Testis (tissue), 2 donors: ENCODE results near the gene RPS6KA3.

ENCODE experiments used
- CTCF ChIP-seq, 3 experiments: fragments of 450-650 bp in 2 of 3; fragments of 200-600 bp in 1 of 3; sonication (generic) in 1 of 3; IDR thresholded peaks; one replicate each; pipeline ENCODE4 v1.5.1; 2016 to 2019; ENCODE audit warnings: antibody characterized with exemption in 3 of 3, mild to moderate bottlenecking in 2 of 3, moderate library complexity in 1 of 3
- POLR2A ChIP-seq: fragments of 450-650 bp; IDR thresholded peaks from one replicate; pipeline ENCODE4 v1.6.1; 2017; ENCODE audit warnings: antibody characterized with exemption, mild to moderate bottlenecking, moderate library complexity

- TF ChIP-seq CTCF (IDR thresholded peaks at IDR 0.05): no peak
- no peak for TF ChIP-seq POLR2A
Measured at GRCh38 chrX:20251691-20252090, 15.0 kb downstream of the RPS6KA3 start.
